OCI-LY3 (cell line): ENCODE data around the gene SLC27A4.

Experiments used
- H2AFZ ChIP-seq: fragments of 200-600, 300-600 bp; shearing (Covaris generic); 2 replicates; pipeline ENCODE4 v1.6.0; 2014; ENCODE audit warnings: antibody characterized with exemption, low read depth, low read length
- H3K27ac ChIP-seq: fragments of 200-600, 300-600 bp; sonication (generic); 2 replicates; pipeline ENCODE4 v1.5.1; 2014; ENCODE audit warnings: mild to moderate bottlenecking, low read length, moderate library complexity, mixed read lengths
- H3K27me3 ChIP-seq: fragments of 200-600, 300-600 bp; sonication (generic); 2 replicates; pipeline ENCODE4 v1.6.1; 2014; ENCODE audit warnings: low read depth, low read length, mixed read lengths
- H3K36me3 ChIP-seq: fragments of 200-600, 300-600 bp; sonication (generic); replicated peaks from 2 replicates; pipeline ENCODE3; 2014; ENCODE audit warnings: low read depth, low read length, mixed read lengths
- H3K4me1 ChIP-seq: fragments of 300-600, 200-600 bp; sonication (generic); 2 replicates; pipeline ENCODE4 v1.6.1; 2014; ENCODE audit warnings: low read length, mixed read lengths
- H3K4me2 ChIP-seq: fragments of 200-600, 300-600 bp; sonication (generic); 2 replicates; pipeline ENCODE4 v1.6.1; 2014; ENCODE audit warnings: low read length, mixed read lengths
- H3K4me3 ChIP-seq: fragments of 300-600, 200-600 bp; sonication (generic); 2 replicates; pipeline ENCODE4 v1.5.1; 2014; ENCODE audit warnings: antibody characterized with exemption, mild to moderate bottlenecking, low read length, moderate library complexity
- H3K79me2 ChIP-seq: fragments of 300-600, 200-600 bp; shearing (Covaris generic); 2 replicates; pipeline ENCODE4 v1.6.1; 2014; ENCODE audit warnings: mild to moderate bottlenecking, low read length, mixed read lengths
- H3K9ac ChIP-seq: fragments of 300-600, 200-600 bp; shearing (Covaris generic); 2 replicates; pipeline ENCODE4 v1.6.0; 2014; ENCODE audit warnings: mild to moderate bottlenecking, low read length, moderate library complexity
- H3K9me3 ChIP-seq: fragments of 200-600, 300-600 bp; shearing (Covaris generic); 2 replicates; pipeline ENCODE4 v1.6.1; 2014; ENCODE audit warnings: low read length, mixed read lengths; ENCODE audit not compliant: insufficient read depth
- H4K20me1 ChIP-seq: fragments of 200-600, 300-600 bp; sonication (generic); 2 replicates; pipeline ENCODE4 v1.6.1; 2016; ENCODE audit warnings: low read length, mixed read lengths; ENCODE audit not compliant: insufficient read depth
- EZH2phosphoT487 ChIP-seq: fragments of 200-600 bp; shearing (Covaris generic); IDR thresholded peaks from 2 replicates; pipeline ENCODE4 v1.6.1; 2018; ENCODE audit warnings: antibody characterized with exemption, mixed run types, low read depth
- TF ChIP-seq, protein P1 (sequence below): fragments of 200-600, 300-600 bp; sonication (generic); IDR thresholded peaks from 2 replicates; pipeline ENCODE4 v1.5.1; 2014; ENCODE audit warnings: antibody characterized with exemption, low read length, low read depth

The SLC27A4 gene

DNA sequence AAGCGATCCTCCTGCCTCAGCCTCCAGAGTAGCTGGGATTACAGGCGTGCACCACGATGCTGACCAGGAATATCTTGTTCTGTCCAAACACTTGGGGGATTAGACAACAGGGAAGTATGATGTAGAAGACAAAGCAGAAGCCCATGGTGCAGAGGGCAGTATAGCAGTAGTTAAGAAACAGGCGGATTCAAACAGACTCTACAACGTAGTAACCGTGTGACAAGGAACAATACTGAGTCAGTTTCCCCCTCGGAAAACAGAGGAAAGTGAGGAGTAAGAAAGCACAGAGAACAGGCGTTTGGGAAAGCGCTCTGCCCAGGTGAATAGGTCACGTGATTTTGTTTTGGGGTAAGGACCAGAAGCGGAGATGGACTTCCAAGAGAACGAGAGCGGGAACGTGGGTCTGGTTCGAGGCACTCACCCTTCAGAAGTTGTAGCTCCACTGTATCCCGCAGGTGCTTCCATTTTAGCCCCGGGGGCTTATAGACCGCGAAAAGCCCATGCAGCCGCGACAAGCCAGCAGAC, 18.4 kb upstream of the SLC27A4 start:
- H4K20me1 ChIP-seq, result no peaks in the 10 kb centered on the region
- peak overlapping the region; percentile 98 for H3K4me3 ChIP-seq
- no peaks in the 10 kb centered on the region for H3K9me3 ChIP-seq
- peak overlapping the region; percentile 85 for H3K9ac ChIP-seq
- H3K27me3 ChIP-seq, result no peaks in the 10 kb centered on the region
- peaks cover 12% of the 10 kb centered on the region for H3K36me3 ChIP-seq
- H3K79me2 ChIP-seq, result peaks cover 37% of the 10 kb centered on the region
- H3K4me1 ChIP-seq, result peaks cover 11% of the 10 kb centered on the region
- peak overlapping the region; percentile 80 for H3K27ac ChIP-seq
- TF ChIP-seq, protein P1, sequence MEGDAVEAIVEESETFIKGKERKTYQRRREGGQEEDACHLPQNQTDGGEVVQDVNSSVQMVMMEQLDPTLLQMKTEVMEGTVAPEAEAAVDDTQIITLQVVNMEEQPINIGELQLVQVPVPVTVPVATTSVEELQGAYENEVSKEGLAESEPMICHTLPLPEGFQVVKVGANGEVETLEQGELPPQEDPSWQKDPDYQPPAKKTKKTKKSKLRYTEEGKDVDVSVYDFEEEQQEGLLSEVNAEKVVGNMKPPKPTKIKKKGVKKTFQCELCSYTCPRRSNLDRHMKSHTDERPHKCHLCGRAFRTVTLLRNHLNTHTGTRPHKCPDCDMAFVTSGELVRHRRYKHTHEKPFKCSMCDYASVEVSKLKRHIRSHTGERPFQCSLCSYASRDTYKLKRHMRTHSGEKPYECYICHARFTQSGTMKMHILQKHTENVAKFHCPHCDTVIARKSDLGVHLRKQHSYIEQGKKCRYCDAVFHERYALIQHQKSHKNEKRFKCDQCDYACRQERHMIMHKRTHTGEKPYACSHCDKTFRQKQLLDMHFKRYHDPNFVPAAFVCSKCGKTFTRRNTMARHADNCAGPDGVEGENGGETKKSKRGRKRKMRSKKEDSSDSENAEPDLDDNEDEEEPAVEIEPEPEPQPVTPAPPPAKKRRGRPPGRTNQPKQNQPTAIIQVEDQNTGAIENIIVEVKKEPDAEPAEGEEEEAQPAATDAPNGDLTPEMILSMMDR, result no peak
- no peak for TF ChIP-seq EZH2phosphoT487
- H2AFZ ChIP-seq, result peak overlapping the region; percentile 88
- peak overlapping the region; percentile 84 for H3K4me2 ChIP-seq

DNA sequence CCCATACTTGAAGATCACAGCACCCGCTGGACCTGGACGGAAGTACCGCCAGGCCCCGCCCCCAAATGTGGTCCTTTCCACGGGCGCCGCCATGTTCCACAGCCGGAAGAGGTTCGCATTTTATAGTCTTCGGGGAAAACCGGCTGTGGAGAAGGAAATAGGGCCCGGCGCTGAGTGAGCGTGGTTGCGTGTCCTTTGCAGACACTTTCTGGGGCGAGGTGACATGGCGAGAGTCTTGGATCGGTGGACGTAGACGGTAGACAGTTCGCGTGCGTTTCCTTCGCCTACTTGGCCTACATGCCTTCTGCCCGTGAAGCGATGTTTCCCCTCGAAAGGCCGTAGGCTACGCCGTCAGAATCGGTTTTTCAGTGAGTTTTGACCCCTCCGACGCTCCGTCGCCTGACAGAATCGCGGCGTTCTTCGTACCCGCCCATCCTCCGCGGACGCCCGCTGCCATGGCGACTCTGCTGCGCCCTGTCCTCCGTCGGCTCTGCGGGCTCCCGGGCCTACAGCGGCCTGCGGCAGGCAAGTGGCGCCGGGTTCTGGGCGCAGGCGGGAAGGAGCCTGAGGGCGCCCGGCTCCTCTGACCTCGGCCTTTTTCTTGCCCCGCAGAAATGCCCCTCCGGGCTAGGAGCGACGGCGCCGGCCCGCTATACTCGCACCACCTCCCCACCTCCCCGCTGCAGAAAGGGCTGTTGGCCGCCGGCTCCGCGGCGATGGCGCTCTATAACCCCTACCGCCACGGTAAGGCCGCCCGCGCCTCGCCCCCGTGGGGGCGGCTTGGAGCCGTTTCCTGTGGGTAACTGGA, 17.7 kb upstream of the SLC27A4 start, which contains the start of the genes COQ4 and TRUB2:
Gene COQ4, plus strand, starts transcription at position 436 of the 808 bp plus-strand sequence. Its CDS starts 20 bp downstream, at position 456.
Gene TRUB2, minus strand, starts transcription at position 44 of the 808 bp plus-strand sequence. Its CDS starts 39 bp downstream, at position 5.
- peaks cover 6% of the 10 kb centered on the region for H3K36me3 ChIP-seq
- H4K20me1 ChIP-seq, result no peaks in the 10 kb centered on the region
- H3K9me3 ChIP-seq, result no peaks in the 10 kb centered on the region
- peak within 1 kb of the TSS; percentile 85 for H3K9ac ChIP-seq
- H3K27ac ChIP-seq, result peak within 1 kb of the TSS; percentile 80
- no peaks in the 10 kb centered on the region for H3K27me3 ChIP-seq
- peak within 1 kb of the TSS; percentile 98 for H3K4me3 ChIP-seq
- H2AFZ ChIP-seq, result peak within 1 kb of the TSS; percentile 88
- peaks cover 11% of the 10 kb centered on the region for H3K4me1 ChIP-seq
- H3K4me2 ChIP-seq, result peak within 1 kb of the TSS; percentile 94
- TF ChIP-seq, protein P1, result no peak
- TF ChIP-seq EZH2phosphoT487, result no peak
- H3K79me2 ChIP-seq, result peaks cover 37% of the 10 kb centered on the region

DNA sequence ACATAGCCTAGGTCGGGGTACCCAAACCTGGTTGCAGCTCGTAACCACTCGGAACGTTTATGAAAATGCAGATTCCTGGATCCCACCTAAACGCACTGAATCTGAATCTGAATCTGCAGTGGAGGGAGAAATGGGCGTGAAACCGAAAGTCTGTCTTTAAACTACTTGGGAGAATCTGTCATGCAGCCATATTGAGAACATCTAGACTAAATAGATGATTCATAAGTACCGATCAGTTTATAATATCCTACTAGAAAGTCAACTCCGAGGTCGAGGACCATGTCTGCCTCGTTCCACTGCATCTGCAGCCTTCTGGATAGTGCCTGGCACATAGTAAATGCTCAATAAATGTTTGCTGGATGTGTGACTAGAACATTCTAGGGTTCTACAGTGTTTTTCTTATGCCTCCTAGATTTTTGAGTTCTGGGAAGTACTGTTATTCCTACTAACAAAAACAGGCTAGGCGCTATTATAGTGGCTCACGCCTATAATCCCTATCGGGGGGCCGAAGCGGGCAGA, 17.1 kb upstream of the SLC27A4 start:
- H3K27ac ChIP-seq, result peak overlapping the region; percentile 80
- no peaks in the 10 kb centered on the region for H3K9me3 ChIP-seq
- H3K4me1 ChIP-seq, result peaks cover 11% of the 10 kb centered on the region
- TF ChIP-seq, protein P1, result no peak
- TF ChIP-seq EZH2phosphoT487, result no peak
- peak overlapping the region; percentile 98 for H3K4me3 ChIP-seq
- H3K9ac ChIP-seq, result peak overlapping the region; percentile 85
- H3K27me3 ChIP-seq, result no peaks in the 10 kb centered on the region
- H3K4me2 ChIP-seq, result peak overlapping the region; percentile 94
- H3K36me3 ChIP-seq, result peaks cover 6% of the 10 kb centered on the region
- H2AFZ ChIP-seq, result 0 out of 2 replicates have a peak overlapping the region, but pooled peaks have one; percentile 24
- peaks cover 37% of the 10 kb centered on the region for H3K79me2 ChIP-seq
- H4K20me1 ChIP-seq, result no peaks in the 10 kb centered on the region

DNA sequence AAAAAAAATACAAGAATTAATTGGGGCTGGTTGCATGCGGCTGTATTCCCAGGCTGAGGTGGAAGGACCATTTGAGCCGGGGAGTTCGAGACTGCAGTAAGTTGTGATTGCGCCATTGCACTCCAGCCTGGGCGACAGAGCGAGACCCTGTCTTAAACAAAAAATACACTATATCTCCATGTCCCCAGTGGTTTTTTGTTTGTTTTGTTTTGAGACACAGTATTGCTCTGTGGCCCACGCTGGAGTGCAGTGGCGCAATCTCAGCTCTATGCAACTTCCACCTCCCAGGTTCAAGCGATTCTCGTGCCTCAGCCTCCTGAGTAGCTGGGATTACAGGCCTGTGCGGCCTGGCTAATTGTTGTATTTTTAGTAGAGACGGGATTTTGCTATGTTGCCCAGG, 16.5 kb upstream of the SLC27A4 start:
- Histone ChIP-seq H3K4me3 (peak overlapping the region; percentile 98), H3K79me2 (peaks cover 37% of the 10 kb centered on the region), H3K27me3 (no peaks in the 10 kb centered on the region), H4K20me1 (no peaks in the 10 kb centered on the region), H2AFZ (no peak overlapping the region), H3K9ac (peak overlapping the region; percentile 85; the same call in 1 of the 2 replicates), H3K4me2 (peak overlapping the region; percentile 94), H3K4me1 (peaks cover 11% of the 10 kb centered on the region), H3K27ac (no peak overlapping the region), H3K36me3 (peaks cover 6% of the 10 kb centered on the region), H3K9me3 (no peaks in the 10 kb centered on the region)
- TF ChIP-seq, protein P1, result no peak
- TF ChIP-seq EZH2phosphoT487, result no peak
